HG03175 (cell line): ENCODE measurements around the gene ICOS.
"Not testable (repeated sequence)": the region's sequence is repeated elsewhere in the genome, so short reads cannot be mapped to it uniquely, and the experiment has no call there.

ENCODE experiments used
- ATAC-seq: cut with Tn5 transposase; IDR thresholded peaks from one replicate; pipeline ENCODE4 v1.9.1; 2021; ENCODE audit warnings: mild to moderate bottlenecking, moderate library complexity; ENCODE audit not compliant: unreplicated experiment

Gene ICOS

GRCh38 chr2:203916756-203917155 lies 19.8 kb upstream of the ICOS start:
- ATAC-seq: no peak

DNA sequence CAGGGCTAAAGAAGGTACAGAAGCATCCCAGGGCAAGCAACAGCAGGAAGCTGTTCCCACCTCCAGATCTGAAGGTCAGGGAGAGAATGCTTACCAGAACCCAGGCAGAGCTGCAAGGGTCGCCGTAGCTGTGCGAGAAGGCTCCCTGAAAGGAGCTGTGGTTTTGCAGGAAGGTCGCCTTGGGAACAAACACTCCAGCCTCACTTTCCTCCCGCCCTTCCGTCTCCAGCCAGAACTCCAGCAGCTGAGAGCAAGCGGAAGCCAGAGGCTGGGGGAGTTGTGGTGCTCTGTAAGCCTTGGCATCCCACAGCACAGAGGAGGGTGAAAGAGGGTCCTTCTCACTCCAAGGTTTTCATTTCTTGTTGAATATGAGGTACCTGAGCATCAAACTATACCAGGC lies 18.3 kb upstream of the ICOS start:
- ATAC-seq: no peak

DNA sequence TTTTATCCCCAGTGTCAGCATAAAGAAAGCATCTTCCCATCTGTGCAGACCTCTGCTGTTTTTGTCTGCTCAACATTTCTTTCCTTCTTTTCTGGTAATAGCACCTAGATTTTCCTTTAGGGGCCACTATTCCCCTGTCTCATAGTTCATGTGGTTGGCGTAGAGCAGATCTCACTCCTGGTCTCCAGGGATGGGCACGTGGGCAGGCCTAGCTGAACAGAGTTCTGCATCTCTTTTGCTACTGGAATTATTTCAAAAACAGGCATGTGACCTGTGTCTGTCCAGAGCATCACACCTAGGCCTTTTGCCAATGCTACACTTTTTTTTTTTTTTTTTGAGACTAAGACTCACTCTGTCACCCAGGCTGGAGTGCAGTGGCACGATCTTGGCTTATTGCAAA lies 17.7 kb upstream of the ICOS start:
- ATAC-seq: no peak

DNA sequence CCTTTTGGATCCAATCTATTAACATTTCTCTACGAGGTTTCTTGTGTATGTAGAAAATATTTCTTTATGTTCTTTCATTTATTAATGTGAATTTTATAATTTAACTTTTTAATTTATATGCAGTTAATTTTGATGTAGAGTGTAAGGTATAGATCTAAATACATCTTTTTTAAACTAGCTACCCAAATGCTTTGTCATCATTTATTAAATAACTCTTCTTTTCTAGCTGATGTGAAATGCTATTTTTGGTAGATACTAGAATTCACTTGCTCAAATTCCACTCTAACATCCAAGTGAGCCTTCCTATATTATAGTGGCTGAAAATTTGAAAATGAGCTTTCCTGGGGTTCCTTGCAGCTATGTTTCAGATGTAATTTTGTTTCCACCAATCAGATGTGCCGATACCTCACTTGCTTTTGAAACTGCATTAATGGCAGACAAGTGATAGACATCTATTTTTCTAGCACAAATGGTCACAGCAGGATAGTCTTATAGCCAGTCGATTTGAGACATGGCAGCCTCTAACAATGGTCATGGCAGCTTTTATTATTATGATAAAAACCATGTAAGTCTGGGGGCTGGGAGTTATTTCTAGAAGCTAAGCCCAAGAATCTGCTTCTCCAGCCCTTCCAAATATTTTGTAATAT lies 10.9 kb upstream of the ICOS start:
- ATAC-seq: no peak

DNA sequence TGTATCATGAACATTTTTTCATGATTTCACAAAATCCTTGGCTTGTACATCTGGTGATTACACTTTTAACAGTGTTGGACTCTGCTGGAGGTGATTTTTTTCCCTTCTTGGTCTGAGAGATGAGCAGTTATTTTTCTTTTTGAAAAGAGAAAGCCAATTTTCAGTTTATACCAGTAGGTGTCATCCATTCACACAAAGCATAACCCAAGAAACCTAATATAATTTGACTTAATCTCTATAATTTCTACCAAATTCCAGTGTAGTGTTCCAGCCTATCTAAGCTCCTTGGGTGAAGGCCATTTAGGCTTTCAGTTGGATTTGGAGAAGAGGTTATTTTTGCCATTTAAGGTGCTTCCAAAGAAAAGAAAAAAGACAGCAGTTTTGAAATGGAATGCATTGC lies 7.7 kb upstream of the ICOS start:
- ATAC-seq: no peak

GRCh38 chr2:203931262-203931661 lies 5.3 kb upstream of the ICOS start:
- not testable (repeated sequence) for ATAC-seq

- no peak for ATAC-seq
Observed at GRCh38 chr2:203934041-203934492, 2.5 kb upstream of the ICOS start.

DNA sequence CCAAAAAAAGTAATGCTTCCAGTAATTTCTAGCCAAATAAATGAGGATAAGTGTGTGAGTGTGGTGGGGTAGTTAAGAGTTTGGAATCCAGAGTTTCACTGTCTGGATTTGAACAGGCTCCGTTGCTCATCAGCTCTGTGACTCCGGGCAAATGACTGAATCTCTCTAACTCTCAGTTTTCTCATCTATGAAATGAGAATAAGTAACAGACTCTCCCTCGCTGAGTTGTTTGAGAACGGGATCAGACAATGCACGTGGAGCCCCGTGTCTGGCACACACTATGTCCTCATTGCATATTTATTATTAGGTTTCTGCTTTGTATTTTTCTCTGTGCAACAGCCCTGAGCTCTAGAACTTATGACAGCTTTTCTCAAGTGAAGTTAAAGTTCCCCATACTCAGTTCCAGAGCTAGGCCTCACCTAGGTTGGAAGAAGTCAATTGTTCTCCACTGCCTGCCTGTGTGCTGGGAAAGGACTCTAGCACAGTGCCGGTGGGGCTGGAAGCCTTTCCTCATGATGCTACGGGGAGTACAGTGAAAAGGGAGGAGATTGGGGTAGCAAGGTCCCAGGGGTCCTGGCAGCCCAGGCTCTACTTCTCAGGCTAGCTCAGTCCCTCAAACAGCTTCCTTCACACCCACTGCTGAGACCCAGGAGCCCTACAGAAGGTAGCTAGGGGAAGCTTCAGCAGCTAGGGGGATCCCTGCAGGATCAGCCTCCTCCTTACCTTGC lies 1.7 kb upstream of the ICOS start:
- ATAC-seq: no peak

DNA sequence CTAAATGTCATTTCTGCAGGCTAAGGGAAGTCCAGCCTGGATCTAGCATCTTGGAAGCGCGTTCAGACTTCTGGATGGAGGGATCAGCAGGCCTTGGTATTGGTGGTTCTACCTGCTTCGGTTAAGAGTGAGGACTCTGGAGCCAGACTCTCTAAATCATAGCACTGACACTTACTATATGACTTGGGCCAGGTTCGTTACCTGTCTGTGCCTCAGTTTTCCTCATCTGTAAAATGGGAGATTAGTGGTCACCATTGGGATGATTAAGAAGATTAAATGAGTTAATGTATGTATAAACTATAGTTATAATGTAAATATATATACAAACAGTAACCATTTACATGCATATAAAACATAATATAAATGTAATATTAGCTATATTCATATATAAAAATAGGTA lies 995 bp upstream of the ICOS start:
- no peak for ATAC-seq

DNA sequence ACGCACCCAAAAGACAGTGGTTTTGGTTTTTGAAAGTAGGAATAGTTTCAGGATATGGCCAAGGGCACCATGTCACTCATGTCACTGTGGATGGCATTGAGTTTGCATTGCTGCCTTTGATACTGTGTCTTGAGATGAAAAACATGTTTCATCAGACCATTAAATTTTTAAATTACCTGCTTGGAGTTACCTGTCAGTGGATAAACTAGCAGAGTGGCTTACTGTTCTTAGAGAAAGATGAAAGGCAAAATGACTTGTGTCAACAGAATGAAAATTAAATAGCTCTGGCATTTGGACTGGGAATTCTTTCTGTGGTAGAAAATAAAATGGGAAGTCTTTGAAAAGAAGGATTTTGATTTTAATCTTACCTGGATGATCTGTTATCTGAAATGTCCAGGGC lies 386 bp downstream of the ICOS start:
- no peak for ATAC-seq

DNA sequence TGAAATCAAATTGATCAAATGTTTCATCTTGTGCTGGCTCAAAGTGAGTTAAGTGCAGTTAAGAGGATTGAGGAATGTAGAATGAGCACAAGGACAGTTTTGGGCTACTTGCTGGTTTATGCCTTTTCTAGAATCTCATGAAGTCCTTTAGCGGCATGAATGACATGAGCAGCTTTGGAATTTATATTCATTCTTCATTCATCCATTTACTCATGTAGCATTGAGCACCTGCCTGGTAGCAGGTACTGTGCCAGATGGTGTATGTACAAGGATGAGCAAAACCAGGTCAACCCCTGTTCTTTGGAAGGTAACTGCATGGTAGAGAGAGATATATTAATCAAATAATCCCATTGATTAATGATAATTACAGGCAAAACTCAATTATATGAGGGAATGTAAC lies 1.2 kb downstream of the ICOS start:
- ATAC-seq: no peak

DNA sequence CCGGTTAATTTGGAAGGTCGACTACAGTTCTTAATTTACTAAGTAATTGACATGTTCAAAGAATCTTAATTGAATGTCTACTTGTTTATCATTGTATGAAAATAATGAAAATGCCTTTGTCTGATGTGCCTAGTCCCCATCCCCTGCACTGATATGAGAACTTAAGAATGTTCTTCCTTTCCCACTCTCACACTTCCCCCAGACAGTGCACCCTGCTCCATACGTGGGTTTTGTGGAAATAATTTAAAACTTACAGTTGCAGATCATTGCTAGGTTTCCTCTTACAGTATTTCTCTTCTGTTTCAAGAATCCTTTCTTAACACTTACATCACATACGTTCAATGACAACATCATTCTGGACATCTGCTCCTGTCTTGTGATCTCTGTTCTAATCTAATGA lies 3.5 kb downstream of the ICOS start:
- no peak for ATAC-seq

DNA sequence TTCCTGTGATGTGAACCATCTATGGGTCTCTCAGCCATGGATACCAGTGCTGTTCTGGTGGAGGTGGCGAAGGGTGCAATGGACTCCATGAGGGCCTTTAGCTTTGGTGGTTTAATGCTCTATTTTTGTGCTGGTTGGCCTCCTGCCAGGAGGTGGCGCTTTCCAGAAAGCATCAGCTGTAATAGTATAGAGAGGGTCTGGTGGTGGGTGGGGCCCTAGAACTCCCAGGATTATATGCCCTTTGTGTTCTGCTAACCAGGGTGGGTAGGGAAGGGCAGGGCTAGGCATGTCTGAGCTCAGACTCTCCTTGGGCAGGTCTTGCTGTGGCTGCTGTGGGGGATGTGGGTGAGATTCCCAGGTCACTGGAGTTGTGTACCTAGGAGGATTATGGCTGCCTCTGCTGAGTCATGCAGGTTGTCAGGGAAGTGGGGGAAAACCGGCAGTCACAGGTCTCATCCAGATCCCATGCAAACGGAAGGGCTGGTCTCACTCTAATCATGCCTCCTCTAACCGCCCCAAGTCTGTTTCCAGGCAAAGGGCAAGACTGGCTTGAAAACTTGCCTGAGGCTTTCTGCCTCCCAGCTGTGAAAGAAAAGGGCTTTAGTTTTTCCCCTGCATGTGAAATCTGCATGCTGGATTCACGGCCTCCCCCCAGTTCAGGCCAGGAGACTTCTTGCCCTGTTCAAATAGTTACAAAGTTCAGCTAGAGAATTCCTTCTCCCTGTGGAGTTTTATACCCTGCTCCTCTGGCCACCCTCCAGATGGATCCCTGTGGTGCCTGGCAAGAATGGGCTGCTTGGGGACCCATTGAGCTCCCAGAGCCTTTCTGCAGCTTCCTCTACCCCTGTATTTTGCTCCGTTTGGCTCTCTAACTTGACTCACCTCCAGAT lies 7.2 kb downstream of the ICOS start:
- not testable (repeated sequence) for ATAC-seq

DNA sequence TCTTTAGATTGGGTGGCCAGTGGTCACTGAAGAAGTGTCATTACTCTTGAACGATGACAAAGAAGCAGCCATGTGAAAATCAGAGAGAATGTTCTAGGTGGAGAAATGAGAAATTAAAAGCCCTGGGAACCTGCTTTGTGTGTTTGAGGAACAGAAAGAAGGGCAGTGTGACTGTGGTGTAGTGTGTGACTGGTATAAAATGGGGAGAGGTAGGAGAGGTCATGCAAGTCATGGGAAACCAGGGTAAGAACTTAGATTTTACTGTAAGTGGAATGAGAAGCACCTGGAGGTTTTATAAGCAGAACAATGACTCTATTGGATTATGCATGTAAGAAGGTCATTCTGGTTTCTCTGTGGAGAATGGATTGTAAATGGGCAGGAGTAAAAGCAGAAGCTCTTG lies 12.2 kb downstream of the ICOS start:
- peak; percentile 65 for ATAC-seq

DNA sequence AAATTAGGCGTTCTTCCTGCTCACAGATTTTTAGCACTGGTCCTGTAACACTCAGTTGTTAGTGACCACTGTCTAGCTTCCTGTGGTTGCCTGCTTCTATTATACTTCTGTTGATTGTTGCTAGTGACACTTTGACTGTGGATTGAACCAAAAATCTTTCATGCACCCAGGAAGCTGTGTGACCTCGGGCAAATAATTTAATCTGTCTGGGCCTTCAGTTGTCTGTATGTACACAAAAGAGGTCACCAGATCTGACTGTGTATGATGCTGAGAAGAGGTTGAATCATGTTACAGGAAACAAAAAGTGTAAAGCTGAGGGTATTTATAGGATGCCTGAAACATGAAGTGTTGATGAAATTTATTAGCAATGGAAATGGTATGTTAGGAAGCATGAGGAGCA lies 12.7 kb downstream of the ICOS start:
- ATAC-seq: peak; percentile 68

DNA sequence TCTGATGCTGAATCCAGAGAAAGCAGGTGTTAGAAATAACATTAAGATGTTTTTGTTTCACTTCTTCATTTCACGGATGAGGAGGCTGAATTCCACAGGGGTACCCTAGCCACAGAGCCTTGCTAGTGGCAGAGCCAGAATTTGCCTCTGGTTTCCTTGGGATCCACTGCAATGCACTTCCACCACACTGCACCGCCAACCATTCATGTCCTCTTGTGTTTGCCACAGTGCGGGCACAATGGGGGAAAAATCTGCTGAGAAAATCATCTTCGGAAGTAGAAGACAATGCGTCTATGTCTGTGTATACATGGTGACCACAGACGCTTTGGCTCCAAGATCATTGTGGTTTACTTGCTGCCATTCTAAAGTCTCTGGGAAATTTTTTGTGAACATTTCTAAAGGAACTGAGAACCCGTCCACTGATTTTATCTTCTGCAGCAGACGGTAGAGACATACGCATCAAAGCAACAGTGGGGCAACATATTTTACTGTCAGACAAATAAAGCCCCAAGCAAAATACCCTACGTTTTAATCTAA lies 14.9 kb downstream of the ICOS start:
- ATAC-seq: no peak

GRCh38 chr2:203959265-203959664 lies 22.7 kb downstream of the ICOS start:
- no peak for ATAC-seq

DNA sequence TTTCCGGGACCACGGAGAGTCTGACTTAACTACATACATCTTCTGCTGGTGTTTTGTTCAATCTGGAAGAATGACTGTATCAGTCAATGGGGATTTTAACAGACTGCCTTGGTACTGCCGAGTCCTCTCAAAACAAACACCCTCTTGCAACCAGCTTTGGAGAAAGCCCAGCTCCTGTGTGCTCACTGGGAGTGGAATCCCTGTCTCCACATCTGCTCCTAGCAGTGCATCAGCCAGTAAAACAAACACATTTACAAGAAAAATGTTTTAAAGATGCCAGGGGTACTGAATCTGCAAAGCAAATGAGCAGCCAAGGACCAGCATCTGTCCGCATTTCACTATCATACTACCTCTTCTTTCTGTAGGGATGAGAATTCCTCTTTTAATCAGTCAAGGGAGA lies 23.1 kb downstream of the ICOS start:
- ATAC-seq: no peak

DNA sequence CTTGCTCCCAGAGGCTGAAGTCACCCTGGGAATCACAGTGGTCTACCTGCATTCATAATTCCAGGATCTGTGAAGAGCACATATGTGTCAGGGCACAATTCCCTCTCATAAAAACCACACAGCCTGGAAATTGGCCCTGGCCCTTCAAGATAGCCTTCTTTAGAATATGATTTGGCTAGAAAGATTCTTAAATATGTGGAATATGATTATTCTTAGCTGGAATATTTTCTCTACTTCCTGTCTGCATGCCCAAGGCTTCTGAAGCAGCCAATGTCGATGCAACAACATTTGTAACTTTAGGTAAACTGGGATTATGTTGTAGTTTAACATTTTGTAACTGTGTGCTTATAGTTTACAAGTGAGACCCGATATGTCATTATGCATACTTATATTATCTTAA lies 24.2 kb downstream of the ICOS start:
- ATAC-seq: no peak

DNA sequence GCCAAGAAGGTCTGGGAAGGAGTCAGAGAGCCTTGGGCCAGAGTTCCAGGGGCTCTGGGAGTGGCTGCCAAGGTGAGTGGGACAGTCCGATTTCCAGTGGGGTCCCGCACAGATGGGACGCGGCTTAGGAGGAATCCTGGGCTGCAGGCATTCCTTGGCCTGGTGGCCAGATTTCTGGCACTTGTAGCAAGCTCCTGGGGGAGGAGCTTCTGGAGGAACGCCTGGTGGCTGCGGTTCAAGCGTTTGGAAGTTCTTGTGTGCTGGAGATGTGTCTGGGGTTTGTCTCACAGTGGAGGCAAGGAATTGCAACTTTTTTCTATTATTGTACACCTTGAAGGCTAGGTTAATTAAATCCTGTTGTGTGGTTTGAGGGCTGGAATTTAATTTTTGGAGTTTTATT lies 28.6 kb downstream of the ICOS start:
- ATAC-seq: not testable (repeated sequence)

DNA sequence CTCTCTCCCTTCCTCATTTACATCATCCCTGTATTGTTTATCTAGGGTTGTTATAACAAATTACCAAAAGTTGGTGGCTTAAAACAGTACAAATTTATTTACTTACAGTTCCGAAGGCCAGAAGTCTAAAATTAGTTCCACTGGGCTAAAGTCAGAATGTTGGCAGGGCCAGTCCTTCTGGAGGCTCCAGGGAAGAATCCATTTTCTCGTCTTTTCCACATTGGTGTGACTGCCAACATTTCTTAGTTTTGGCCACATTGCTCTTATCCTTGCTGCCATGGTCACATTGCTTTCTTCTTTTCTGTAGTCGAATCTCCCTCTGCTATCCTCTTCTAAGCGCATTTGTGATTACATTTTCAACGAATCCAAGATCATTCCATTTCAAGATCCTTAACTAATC lies 34.7 kb downstream of the ICOS start:
- no peak for ATAC-seq
